K562 (cell line): Measurements from ENCODE around the gene UNC80. TPM values are rescaled to one million over a fixed set of nuclear protein-coding genes. Genes with fewer than 3 reads are reported as not detected.

Experiments used
- ATAC-seq: fragments of 200-7000 bp; cut with Tn5 transposase; 3 replicates; pipeline ENCODE4 v1.9.1; 2020; ENCODE audit warnings: moderate library complexity
- BruUV-seq: library from RNA; stranded (reverse); fragments of 400-500 nt; replicated peaks from 2 replicates; lab custom pipeline; 2021; lab: Mats Ljungman, UMichigan
- CTCF ChIA-PET: fragments of 300-600 bp; formaldehyde crosslinking; extraction: SDS; loops from one replicate; lab custom pipeline; 2021; ENCODE audit warnings: low intra/inter-chr PET ratio; lab: Yijun Ruan, JAX
- POLR2A ChIA-PET: fragments of 300-600, 350-650 bp; sonication (Branson Sonifier 250); formaldehyde crosslinking; extraction: SDS; loops from one replicate; lab custom pipeline; 2021; ENCODE audit warnings: antibody characterized with exemption, inconsistent platforms; lab: Yijun Ruan, JAX
- DNase-seq, 4 experiments: peaks; one replicate each; pipeline versions ENCODE4 v3.0.0 to v3.0.0-alpha.2; 2011 to 2018; ENCODE audit warnings: low spot score in 3 of 4, mixed read lengths in 3 of 4; ENCODE audit errors: extremely low read depth in 1 of 4
- FAIRE-seq: peaks from 2 replicates; lab custom pipeline; 2011; peaks lifted over from hg19 to GRCh38; lab: Jason Lieb, UNC
- H2AFZ ChIP-seq: 2 replicates; pipeline ENCODE4 v1.6.0; 2011; ENCODE audit warnings: low read depth, low read length, control low read depth, inconsistent platforms
- H3K27ac ChIP-seq: fragments of 200-600 bp; 3 replicates; pipeline ENCODE4 v1.8.0; 2011; ENCODE audit warnings: low read depth, mild to moderate bottlenecking, control low read depth, inconsistent platforms, low read length, moderate library complexity, mixed read lengths; ENCODE audit errors: extremely low read depth
- H3K27me3 ChIP-seq, 2 experiments: fragments of 300-600 bp in 1 of 2; 2 replicates in 1 of 2; 3 replicates in 1 of 2; pipeline versions ENCODE4 v1.6.0 to v1.8.0; 2011; ENCODE audit warnings: inconsistent platforms in 2 of 2, low read length in 2 of 2, mild to moderate bottlenecking in 1 of 2, mixed read lengths in 1 of 2, moderate library complexity in 1 of 2; ENCODE audit not compliant: control insufficient read depth in 2 of 2, insufficient read depth in 2 of 2
- H3K36me3 ChIP-seq: fragments of 300-600 bp; 3 replicates; pipeline ENCODE4 v1.8.0; 2011; ENCODE audit warnings: mild to moderate bottlenecking, low read length, inconsistent platforms; ENCODE audit not compliant: control insufficient read depth, insufficient read depth
- H3K4me1 ChIP-seq, 2 experiments: fragments of 200-600 bp in 1 of 2; replicated peaks in 1 of 2; 2 replicates in 1 of 2; 3 replicates in 1 of 2; pipeline versions ENCODE4 v1.5.1 to v1.8.0; 2011; ENCODE audit warnings: inconsistent platforms in 2 of 2, low read length in 2 of 2, mild to moderate bottlenecking in 1 of 2, mixed read lengths in 1 of 2, moderate library complexity in 1 of 2; ENCODE audit not compliant: control insufficient read depth in 2 of 2, insufficient read depth in 2 of 2
- H3K4me2 ChIP-seq: 2 replicates; pipeline ENCODE4 v1.6.1; 2011; ENCODE audit warnings: low read length, control low read depth, inconsistent platforms, mixed read lengths; ENCODE audit not compliant: insufficient read depth
- H3K4me3 ChIP-seq: fragments of 200-600 bp; sonication (generic), shearing (Covaris generic); 2 replicates; pipeline ENCODE4 v1.5.1; 2016; ENCODE audit warnings: control low read depth, inconsistent platforms
- H3K79me2 ChIP-seq: fragments of 200-600 bp; 3 replicates; pipeline ENCODE4 v1.8.0; 2011; ENCODE audit warnings: low read length, inconsistent platforms; ENCODE audit not compliant: control insufficient read depth, insufficient read depth
- H3K9ac ChIP-seq, 2 experiments: 2 replicates each; pipeline versions ENCODE4 v1.6.0 to v1.6.1; 2011; ENCODE audit warnings: low read depth in 2 of 2, low read length in 2 of 2, control low read depth in 1 of 2, inconsistent platforms in 1 of 2, mild to moderate bottlenecking in 1 of 2, mixed read lengths in 1 of 2; ENCODE audit not compliant: insufficient read depth in 1 of 2
- H3K9me1 ChIP-seq: one replicate; pipeline ENCODE4 v1.6.0; 2011; ENCODE audit warnings: inconsistent platforms, mild to moderate bottlenecking, low read length, moderate library complexity; ENCODE audit not compliant: control insufficient read depth, insufficient read depth
- H3K9me3 ChIP-seq: replicated peaks from 2 replicates; pipeline ENCODE4 v1.5.1; 2011; ENCODE audit warnings: low read depth, low read length, inconsistent platforms; ENCODE audit not compliant: control insufficient read depth, insufficient read depth
- H4K20me1 ChIP-seq: replicated peaks from 2 replicates; pipeline ENCODE4 v1.6.1; 2011; ENCODE audit warnings: low read length, inconsistent platforms, mixed read lengths; ENCODE audit not compliant: control insufficient read depth, insufficient read depth
- BACH1 ChIP-seq: fragments of 200-800 bp; sonication (Bioruptor generic); IDR thresholded peaks from 2 replicates; pipeline ENCODE4 v1.6.1; 2016; ENCODE audit warnings: missing genetic modification characterization, missing compliant biosample characterization
- DMBX1 ChIP-seq: fragments of 250-450 bp; sonication (Bioruptor Pico); IDR thresholded peaks from 2 replicates; pipeline ENCODE4 v1.8.0; 2022; ENCODE audit warnings: inconsistent platforms, mild to moderate bottlenecking, moderate library complexity, borderline replicate concordance
- GATA2 ChIP-seq: sonication (generic); formaldehyde crosslinking; IDR thresholded peaks from 2 replicates; pipeline ENCODE4 v1.4.0; 2020; ENCODE audit warnings: mild to moderate bottlenecking, missing genetic modification reagents
- MAFG ChIP-seq: fragments of 450-650 bp; conservative IDR thresholded peaks from 2 replicates; pipeline ENCODE4 v1.6.1; 2016; ENCODE audit warnings: missing genetic modification characterization, missing compliant biosample characterization
- SLC30A9 ChIP-seq: fragments of 250-450 bp; sonication (Bioruptor Pico); IDR thresholded peaks from 2 replicates; pipeline ENCODE4 v1.8.0; 2022; ENCODE audit warnings: mild to moderate bottlenecking, moderate library complexity
- SP1 ChIP-seq: sonication (generic); formaldehyde crosslinking; IDR thresholded peaks from 2 replicates; pipeline ENCODE4 v1.8.1; 2022; ENCODE audit warnings: mild to moderate bottlenecking, missing genetic modification reagents
- STAT5A ChIP-seq: IDR thresholded peaks from 2 replicates; pipeline ENCODE4 v1.6.1; 2012; ENCODE audit warnings: low read length, inconsistent platforms, borderline replicate concordance
- STAT6 ChIP-seq: sonication (generic); formaldehyde crosslinking; IDR thresholded peaks from 2 replicates; pipeline ENCODE4 v1.8.1; 2023; ENCODE audit warnings: mild to moderate bottlenecking, missing genetic modification reagents
- WGBS: fragments of 100-300 bp; shearing (Covaris generic); methylation state at CpG from one replicate; pipeline ENCODE4 v1.1.6; 2016; ENCODE audit warnings: low coverage, mixed read lengths; ENCODE audit not compliant: insufficient coverage; ENCODE audit errors: missing lambda C conversion rate; 5-methylcytosine and 5-hydroxymethylcytosine counted together
- in situ Hi-C: fragments of 300-500 bp; cut with MboI; formaldehyde crosslinking; loops from 4 replicates; pipeline ENCODE4 v1.15.0; 2018; ENCODE audit warnings: inconsistent platforms, mixed read lengths
- intact Hi-C: fragments of 100-400 bp; cut with micrococcal nuclease; formaldehyde crosslinking; loops from 2 replicates; pipeline ENCODE4 v1.14.2; 2022
- polyA plus RNA-seq, 8 experiments: library from polyadenylated mRNA; depleted of rRNA in 4 of 8; stranded (reverse) in 5 of 8; unstranded in 3 of 8; fragments of >200 nt; fragmentation: Nextera tagmentation in 2 of 8; fragmentation: Illumina TruSeq in 1 of 8; extraction: Ambion mirVana in 2 of 8; extraction: Trizol in 1 of 8; gene quantifications; 2 replicates each; pipeline versions ENCODE4 v1.2.1 to v1.2.3, GENCODE V29; 2011 to 2014; ENCODE audit warnings: inconsistent platforms in 1 of 8, missing spikeins in 1 of 8
- total RNA-seq, 7 experiments: library from RNA; depleted of rRNA in 6 of 7; stranded (reverse); fragments of >200 nt in 6 of 7; fragmentation: Illumina TruSeq in 2 of 7; extraction: Trizol in 2 of 7; gene quantifications; 2 replicates each; pipeline versions ENCODE4 v1.2.1 to v1.2.3, GENCODE V29; 2011 to 2021; ENCODE audit warnings: low replicate concordance in 1 of 7
- TF ChIP-seq, protein P1 (sequence below), 2 experiments: IDR thresholded peaks; 2 replicates each; pipeline ENCODE4 v1.6.1; 2012; ENCODE audit warnings: improper control_type of control experiment in 2 of 2, low read depth in 2 of 2, low read length in 2 of 2, borderline replicate concordance in 1 of 2
- TF ChIP-seq, protein P2 (sequence below): fragments of 450-650 bp; IDR thresholded peaks from 2 replicates; pipeline ENCODE4 v1.6.1; 2014; ENCODE audit warnings: low read depth, mild to moderate bottlenecking, moderate library complexity, borderline replicate concordance

The UNC80 gene
- total and polyA plus RNA-seq, 9 of the 15 experiments (the other 6 are each of a cell fraction or from before 2014, with no cell fraction given): under 0.01 to 0.04 (median 0.01) TPM; not detected in 5

DNA sequence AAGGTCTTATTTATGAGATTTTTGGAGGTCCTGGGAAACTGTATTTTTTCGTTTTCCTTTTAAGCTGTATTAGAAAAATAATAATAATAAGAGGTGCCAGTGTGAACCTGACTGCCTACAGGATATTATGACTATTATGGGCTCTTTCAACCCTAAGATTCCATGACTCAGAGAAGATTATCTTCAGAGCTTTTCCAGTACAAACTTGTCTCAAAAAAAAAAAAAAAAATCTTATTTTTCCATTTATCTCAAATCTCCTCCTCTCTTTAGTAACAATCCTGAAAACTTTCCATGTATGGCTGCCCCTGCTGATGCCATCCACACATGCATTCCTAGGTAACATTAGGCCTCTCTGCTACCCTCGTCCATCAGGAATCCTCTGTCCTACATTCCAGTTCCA, 194.1 kb downstream of the UNC80 start:
- in situ Hi-C loops: loop anchor here (10.0 kb wide), 1 partner anchor 1561 kb away; the partner anchor contains the start of gene PTH2R
- 0% methylated on average over 2 of the region's 2 CpGs for WGBS

DNA sequence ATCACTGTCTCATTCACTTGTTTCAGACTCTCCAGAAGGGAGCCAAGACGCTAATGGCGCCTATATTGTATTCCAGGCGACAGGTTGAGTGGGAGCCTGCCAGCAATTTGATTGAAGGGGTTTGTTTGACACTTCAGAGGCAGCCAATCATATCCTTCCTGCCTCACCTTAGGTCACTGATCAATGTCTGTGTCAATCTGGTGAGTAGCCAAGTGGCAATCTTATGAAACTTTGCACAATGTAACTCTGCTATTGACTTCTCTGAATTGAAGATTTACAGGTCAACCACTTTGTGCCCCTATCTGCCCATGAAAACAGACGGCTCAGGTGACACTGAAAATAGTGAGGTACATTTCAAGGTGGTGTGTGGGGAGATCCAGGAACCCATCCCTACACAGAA, 198.1 kb downstream of the UNC80 start:
- H3K79me2 ChIP-seq: no peaks in the 10 kb centered on the region
- H3K9me3 ChIP-seq: no peaks in the 10 kb centered on the region
- ChIA-PET CTCF (no interaction called here), POLR2A (no interaction called here)
- no peak overlapping the region for H3K4me2 ChIP-seq
- H3K4me1 ChIP-seq: no peaks in the 10 kb centered on the region
- no peak overlapping the region for H3K27ac ChIP-seq
- no peak overlapping the region for H2AFZ ChIP-seq
- ATAC-seq (no peak), DNase-seq (no peak), FAIRE-seq (no peak)
- WGBS: 0% methylated on average over 3 of the region's 4 CpGs
- H3K4me3 ChIP-seq: no peak overlapping the region
- no peaks in the 10 kb centered on the region for H3K36me3 ChIP-seq
- BruUV-seq: no TSS peak
- no peaks in the 10 kb centered on the region for H4K20me1 ChIP-seq
- in situ Hi-C loops: loop anchor here (10.0 kb wide), 1 partner anchor 1565 kb away; the partner anchor contains the start of gene PTH2R
- H3K9ac ChIP-seq: no peak overlapping the region
- no peaks in the 10 kb centered on the region for H3K27me3 ChIP-seq
- intact Hi-C loops: loop anchor here (10.0 kb wide), 1 partner anchor 545 kb away; the partner anchor contains the start of gene MAP2
- H3K9me1 ChIP-seq: no peaks in the 10 kb centered on the region
- TF ChIP-seq STAT5A: no peak
- no peak for TF ChIP-seq BACH1
- TF ChIP-seq, protein P1, sequence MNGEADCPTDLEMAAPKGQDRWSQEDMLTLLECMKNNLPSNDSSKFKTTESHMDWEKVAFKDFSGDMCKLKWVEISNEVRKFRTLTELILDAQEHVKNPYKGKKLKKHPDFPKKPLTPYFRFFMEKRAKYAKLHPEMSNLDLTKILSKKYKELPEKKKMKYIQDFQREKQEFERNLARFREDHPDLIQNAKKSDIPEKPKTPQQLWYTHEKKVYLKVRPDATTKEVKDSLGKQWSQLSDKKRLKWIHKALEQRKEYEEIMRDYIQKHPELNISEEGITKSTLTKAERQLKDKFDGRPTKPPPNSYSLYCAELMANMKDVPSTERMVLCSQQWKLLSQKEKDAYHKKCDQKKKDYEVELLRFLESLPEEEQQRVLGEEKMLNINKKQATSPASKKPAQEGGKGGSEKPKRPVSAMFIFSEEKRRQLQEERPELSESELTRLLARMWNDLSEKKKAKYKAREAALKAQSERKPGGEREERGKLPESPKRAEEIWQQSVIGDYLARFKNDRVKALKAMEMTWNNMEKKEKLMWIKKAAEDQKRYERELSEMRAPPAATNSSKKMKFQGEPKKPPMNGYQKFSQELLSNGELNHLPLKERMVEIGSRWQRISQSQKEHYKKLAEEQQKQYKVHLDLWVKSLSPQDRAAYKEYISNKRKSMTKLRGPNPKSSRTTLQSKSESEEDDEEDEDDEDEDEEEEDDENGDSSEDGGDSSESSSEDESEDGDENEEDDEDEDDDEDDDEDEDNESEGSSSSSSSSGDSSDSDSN (IDR thresholded peaks at IDR 0.05; ENCODE audit: borderline replicate concordance in 1 of 2, low read depth in 2 of 2, low read length in 2 of 2): no peak
- no peak for TF ChIP-seq STAT6 (CRISPR knock-in tag)
- no peak for TF ChIP-seq GATA2 (CRISPR knock-in tag)
- no peak for TF ChIP-seq DMBX1 (CRISPR knock-in tag)
- TF ChIP-seq, protein P2, sequence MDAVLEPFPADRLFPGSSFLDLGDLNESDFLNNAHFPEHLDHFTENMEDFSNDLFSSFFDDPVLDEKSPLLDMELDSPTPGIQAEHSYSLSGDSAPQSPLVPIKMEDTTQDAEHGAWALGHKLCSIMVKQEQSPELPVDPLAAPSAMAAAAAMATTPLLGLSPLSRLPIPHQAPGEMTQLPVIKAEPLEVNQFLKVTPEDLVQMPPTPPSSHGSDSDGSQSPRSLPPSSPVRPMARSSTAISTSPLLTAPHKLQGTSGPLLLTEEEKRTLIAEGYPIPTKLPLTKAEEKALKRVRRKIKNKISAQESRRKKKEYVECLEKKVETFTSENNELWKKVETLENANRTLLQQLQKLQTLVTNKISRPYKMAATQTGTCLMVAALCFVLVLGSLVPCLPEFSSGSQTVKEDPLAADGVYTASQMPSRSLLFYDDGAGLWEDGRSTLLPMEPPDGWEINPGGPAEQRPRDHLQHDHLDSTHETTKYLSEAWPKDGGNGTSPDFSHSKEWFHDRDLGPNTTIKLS: no peak
- TF ChIP-seq SLC30A9: no peak

More for the DNA sequence above, 194.1 kb downstream of the UNC80 start:
- ChIA-PET POLR2A (no interaction called here), CTCF (no interaction called here)
- no peaks in the 10 kb centered on the region for H3K36me3 ChIP-seq
- H3K27me3 ChIP-seq: no peaks in the 10 kb centered on the region
- TF ChIP-seq MAFG (tag) (no peak), SP1 (CRISPR knock-in tag) (no peak)
- no peaks in the 10 kb centered on the region for H4K20me1 ChIP-seq
- H3K4me2 ChIP-seq: no peak overlapping the region
- intact Hi-C loops: loop anchor here (10.0 kb wide), 1 partner anchor 541 kb away; the partner anchor contains the start of gene MAP2
- no peak for DNase-seq
- no peak for FAIRE-seq
- H3K79me2 ChIP-seq: no peaks in the 10 kb centered on the region
- H3K9me1 ChIP-seq: no peaks in the 10 kb centered on the region
- H3K4me1 ChIP-seq: no peaks in the 10 kb centered on the region
- no peak overlapping the region for H3K27ac ChIP-seq
- no peak overlapping the region for H3K9ac ChIP-seq
- H3K9me3 ChIP-seq: no peaks in the 10 kb centered on the region
- ATAC-seq: no peak
- H3K4me3 ChIP-seq: no peak overlapping the region
- no TSS peak for BruUV-seq
- H2AFZ ChIP-seq: no peak overlapping the region
